Keratinocyte (primary cell): ENCODE data around the gene CHPF.

Experiments used
- CTCF ChIP-seq, 3 experiments: IDR thresholded peaks in 1 of 3; conservative IDR thresholded peaks in 1 of 3; optimal IDR thresholded peaks in 1 of 3; 2 replicates in 2 of 3; 3 replicates in 1 of 3; pipeline versions ENCODE3 to v1.5.1; 2011; ENCODE audit warnings: low read length in 3 of 3, mild to moderate bottlenecking in 3 of 3, moderate library complexity in 2 of 3, control low read depth in 1 of 3, inconsistent platforms in 1 of 3; ENCODE audit not compliant: insufficient read depth in 2 of 3; ENCODE audit errors: extremely low read depth in 1 of 3
- EZH2 ChIP-seq: IDR thresholded peaks from one replicate; pipeline ENCODE4 v1.6.1; 2012; ENCODE audit warnings: inconsistent platforms, mild to moderate bottlenecking, low read length, moderate library complexity

DNA sequence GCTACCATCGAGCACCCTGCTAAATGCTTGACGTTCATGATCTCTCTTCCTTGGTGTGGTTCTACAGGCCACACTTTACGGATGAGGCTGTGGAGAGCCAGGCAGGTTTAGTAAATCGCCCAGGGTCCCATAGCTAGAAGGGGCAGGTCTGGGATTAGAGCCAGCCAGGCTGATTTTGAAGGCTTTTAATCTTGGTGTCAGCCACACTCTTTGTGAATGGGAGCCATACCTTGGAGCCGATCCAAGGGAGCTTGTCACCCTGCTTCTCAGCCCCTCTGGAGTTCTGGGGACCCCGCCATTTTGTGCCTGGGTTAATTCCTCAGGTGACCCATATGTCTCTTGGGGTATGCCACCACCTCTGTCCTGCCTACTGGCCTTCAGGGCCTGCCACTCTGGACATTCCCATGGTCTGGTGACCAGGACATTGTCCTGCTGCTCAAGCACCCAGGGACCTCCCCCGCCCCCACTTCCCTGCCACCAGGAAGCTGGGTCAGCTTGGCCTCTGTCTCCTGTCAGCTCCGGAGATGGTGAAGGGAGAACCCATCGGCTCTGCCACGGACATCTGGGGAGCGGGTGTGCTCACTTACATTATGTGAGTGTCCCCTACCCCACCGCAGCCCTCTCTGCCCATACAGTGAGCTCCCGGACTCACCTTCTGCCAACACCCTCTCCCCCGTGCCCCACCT, 52.2 kb downstream of the CHPF start:
- TF ChIP-seq EZH2 (no peak), CTCF (optimal IDR thresholded peaks at IDR 0.05 in 1 of 3, IDR thresholded peaks at IDR 0.05 in 1 of 3, conservative IDR thresholded peaks at IDR 0.05 in 1 of 3; ENCODE audit: extremely low read depth in 1 of 3, insufficient read depth in 2 of 3, low read length in 3 of 3) (no peak)
